GM12878 (cell line): Measurements from ENCODE around the gene CD180. TPM values are rescaled to one million over a fixed set of nuclear protein-coding genes. Genes with fewer than 3 reads are reported as not detected.

Source experiments
- ATAC-seq: fragments of 200-7000 bp; cut with Tn5 transposase; 3 replicates; pipeline ENCODE4 v1.9.1; 2020; ENCODE audit warnings: mild to moderate bottlenecking, moderate library complexity
- BruUV-seq: library from RNA; stranded (reverse); fragments of 400-500 nt; replicated peaks from 2 replicates; lab custom pipeline; 2021; lab: Mats Ljungman, UMichigan
- CTCF ChIA-PET: fragments of 300-600 bp; sonication (Branson Sonifier 250); formaldehyde crosslinking; extraction: SDS; loops from one replicate; lab custom pipeline; 2021; ENCODE audit warnings: inconsistent platforms; lab: Yijun Ruan, JAX
- POLR2A ChIA-PET: fragments of 350-600 bp; formaldehyde crosslinking; extraction: SDS; loops from one replicate; lab custom pipeline; 2021; ENCODE audit warnings: inconsistent platforms; lab: Charles Lee
- RAD21 ChIA-PET: fragments of 300-600 bp; sonication (Branson Sonifier 250); formaldehyde crosslinking; loops from one replicate; lab custom pipeline; 2023; ENCODE audit warnings: antibody characterized with exemption; ENCODE audit not compliant: unreplicated experiment; lab: Charles Lee
- SMC1A ChIA-PET: fragments of 300-600 bp; sonication (Branson Sonifier 250); formaldehyde crosslinking; loops from one replicate; lab custom pipeline; 2023; ENCODE audit not compliant: unreplicated experiment, uncharacterized antibody; lab: Charles Lee
- DNase-seq: peaks from one replicate; pipeline ENCODE4 v3.0.0-alpha.2; 2011; ENCODE audit warnings: low read depth, low spot score
- FAIRE-seq: peaks from 3 replicates; lab custom pipeline; 2011; peaks lifted over from hg19 to GRCh38; lab: Jason Lieb, UNC
- H2AFZ ChIP-seq: 2 replicates; pipeline ENCODE4 v1.6.0; 2011; ENCODE audit warnings: low read depth, low read length, control low read depth; ENCODE audit not compliant: control insufficient read depth
- H3K27ac ChIP-seq: 2 replicates; pipeline ENCODE4 v1.5.1; 2011; ENCODE audit warnings: control low read depth; ENCODE audit not compliant: control insufficient read depth, insufficient read depth
- H3K27me3 ChIP-seq, 2 experiments: replicated peaks in 1 of 2; 2 replicates each; pipeline versions ENCODE4 v1.6.0 to v1.6.1; 2011; ENCODE audit warnings: low read length in 1 of 2; ENCODE audit not compliant: control insufficient read depth in 2 of 2, insufficient read depth in 2 of 2
- H3K36me3 ChIP-seq, 2 experiments: 2 replicates each; pipeline ENCODE4 v1.5.1; 2011; ENCODE audit warnings: low read length in 1 of 2; ENCODE audit not compliant: control insufficient read depth in 2 of 2, insufficient read depth in 2 of 2
- H3K4me1 ChIP-seq: 2 replicates; pipeline ENCODE4 v1.6.1; 2011; ENCODE audit warnings: mild to moderate bottlenecking, low read length, moderate library complexity, mixed read lengths; ENCODE audit not compliant: control insufficient read depth, insufficient read depth
- H3K4me2 ChIP-seq: 2 replicates; pipeline ENCODE4 v1.6.0; 2011; ENCODE audit warnings: control low read depth; ENCODE audit not compliant: control insufficient read depth, insufficient read depth
- H3K4me3 ChIP-seq: fragments of 200-600 bp; sonication (generic); 2 replicates; pipeline ENCODE4 v1.5.1; 2016
- H3K79me2 ChIP-seq: 2 replicates; pipeline ENCODE4 v1.6.0; 2011; ENCODE audit warnings: low read length; ENCODE audit not compliant: control insufficient read depth, insufficient read depth
- H3K9ac ChIP-seq: 2 replicates; pipeline ENCODE4 v1.8.0; 2011; ENCODE audit warnings: low read length, control low read depth, mixed read lengths; ENCODE audit not compliant: control insufficient read depth, insufficient read depth
- H3K9me3 ChIP-seq: replicated peaks from 3 replicates; pipeline ENCODE4 v1.5.1; 2011; ENCODE audit warnings: mild to moderate bottlenecking, low read length; ENCODE audit not compliant: control insufficient read depth, insufficient read depth
- H4K20me1 ChIP-seq: 2 replicates; pipeline ENCODE4 v1.6.0; 2011; ENCODE audit not compliant: control insufficient read depth, insufficient read depth
- BACH1 ChIP-seq: fragments of 450-650 bp; IDR thresholded peaks from 2 replicates; pipeline ENCODE4 v1.6.1; 2017; ENCODE audit warnings: mild to moderate bottlenecking, borderline replicate concordance
- BMI1 ChIP-seq: fragments of 450-650 bp; IDR thresholded peaks from 2 replicates; pipeline ENCODE4 v1.6.1; 2016; ENCODE audit warnings: mild to moderate bottlenecking, moderate library complexity, borderline replicate concordance
- IKZF2 ChIP-seq, 2 experiments: fragments of 450-650 bp; IDR thresholded peaks; 2 replicates each; pipeline ENCODE4 v1.6.1; 2017; ENCODE audit warnings: mild to moderate bottlenecking in 2 of 2, moderate library complexity in 2 of 2
- KDM1A ChIP-seq: fragments of 200-600 bp; sonication (generic); IDR thresholded peaks from 2 replicates; pipeline ENCODE4 v1.6.1; 2016; ENCODE audit warnings: borderline replicate concordance
- MXI1 ChIP-seq: fragments of 150-350 bp; IDR thresholded peaks from 2 replicates; pipeline ENCODE4 v1.6.1; 2011; ENCODE audit warnings: low read depth, mild to moderate bottlenecking, inconsistent platforms, low read length, improper control_type of control experiment
- NFIC ChIP-seq: IDR thresholded peaks from 2 replicates; pipeline ENCODE4 v1.6.1; 2012; ENCODE audit warnings: low read depth, mild to moderate bottlenecking, inconsistent platforms, low read length, moderate library complexity
- POLR2AphosphoS2 ChIP-seq: IDR thresholded peaks from 2 replicates; pipeline ENCODE4 v1.6.1; 2011; ENCODE audit warnings: low read depth, mild to moderate bottlenecking, low read length, improper control_type of control experiment, moderate library complexity
- RAD51 ChIP-seq: fragments of 450-650 bp; IDR thresholded peaks from 2 replicates; pipeline ENCODE4 v1.6.1; 2016; ENCODE audit warnings: moderate library complexity, mild to moderate bottlenecking, inconsistent platforms
- SIN3A ChIP-seq: IDR thresholded peaks from 2 replicates; pipeline ENCODE4 v1.6.1; 2012; ENCODE audit warnings: low read depth, low read length, improper control_type of control experiment
- SIX5 ChIP-seq: IDR thresholded peaks from 2 replicates; pipeline ENCODE4 v1.6.1; 2011; ENCODE audit warnings: mild to moderate bottlenecking, low read depth, low read length, moderate library complexity; ENCODE audit not compliant: severe bottlenecking
- SMAD1 ChIP-seq: fragments of 450-650 bp; IDR thresholded peaks from 2 replicates; pipeline ENCODE4 v1.6.1; 2018; ENCODE audit warnings: mild to moderate bottlenecking, low read depth; ENCODE audit not compliant: partially characterized antibody
- STAT1 ChIP-seq: fragments of 450-650 bp; conservative IDR thresholded peaks from 2 replicates; pipeline ENCODE4 v1.6.1; 2014; ENCODE audit warnings: antibody characterized with exemption, mild to moderate bottlenecking
- ZBED1 ChIP-seq: IDR thresholded peaks from 2 replicates; pipeline ENCODE4 v1.6.1; 2016; ENCODE audit warnings: borderline replicate concordance
- WGBS: methylation state at CpG from one replicate; pipeline ENCODE4 v1.1.6; 2016; ENCODE audit warnings: low lambda C conversion rate; ENCODE audit not compliant: insufficient replicate concordance, insufficient coverage; ENCODE audit errors: missing lambda C conversion rate; 5-methylcytosine and 5-hydroxymethylcytosine counted together
- in situ Hi-C: fragments of 300-500 bp; cut with MboI; formaldehyde crosslinking; loops from 9 replicates; pipeline ENCODE4 v1.14.3; 2018; ENCODE audit warnings: mixed read lengths
- intact Hi-C: fragments of 100-400 bp; cut with micrococcal nuclease; formaldehyde crosslinking; loops from one replicate; pipeline ENCODE4 v1.14.2; 2022; ENCODE audit not compliant: unreplicated experiment
- polyA plus RNA-seq, 11 experiments: library from polyadenylated mRNA; depleted of rRNA in 4 of 11; unstranded in 6 of 11; stranded (reverse) in 5 of 11; fragments of >200 nt; fragmentation: Nextera tagmentation in 4 of 11; fragmentation: Illumina TruSeq in 1 of 11; extraction: Ambion mirVana in 4 of 11; extraction: Trizol in 1 of 11; gene quantifications; 1 replicate in 1 of 11; 2 replicates in 10 of 11; pipeline versions ENCODE4 v1.2.1 to v1.2.3, GENCODE V29; 2011 to 2016; ENCODE audit warnings: inconsistent platforms in 2 of 11, missing spikeins in 2 of 11, low read depth in 1 of 11
- total RNA-seq, 4 experiments: library from RNA; depleted of rRNA in 3 of 4; stranded (reverse); fragments of >200 nt in 3 of 4; fragmentation: Illumina TruSeq in 1 of 4; extraction: Trizol in 1 of 4; gene quantifications; 2 replicates each; pipeline versions ENCODE4 v1.2.1 to v1.2.3, GENCODE V29; 2013 to 2021
- TF ChIP-seq, protein P1 (sequence below): IDR thresholded peaks from 2 replicates; pipeline ENCODE4 v1.6.1; 2011; ENCODE audit warnings: low read depth, low read length, improper control_type of control experiment, borderline replicate concordance
- TF ChIP-seq, protein P2 (sequence below): IDR thresholded peaks from 2 replicates; pipeline ENCODE4 v1.6.1; 2011; ENCODE audit warnings: borderline replicate concordance, low read depth, mild to moderate bottlenecking, moderate library complexity, low read length; ENCODE audit not compliant: insufficient read depth, poor library complexity, severe bottlenecking
- TF ChIP-seq, protein P3 (sequence below): IDR thresholded peaks from 2 replicates; pipeline ENCODE4 v1.6.1; 2011; ENCODE audit warnings: borderline replicate concordance, low read depth, mild to moderate bottlenecking, moderate library complexity, mixed read lengths, low read length; ENCODE audit not compliant: insufficient read depth; ENCODE audit errors: extremely low read length
- TF ChIP-seq, protein P4 (sequence below): fragments of 450-650 bp; formaldehyde crosslinking; IDR thresholded peaks from 2 replicates; pipeline ENCODE4 v1.4.0; 2020; ENCODE audit warnings: mild to moderate bottlenecking, moderate library complexity

The CD180 gene
- total and polyA plus RNA-seq, 10 of the 15 experiments (the other 5 are each of a cell fraction or from before 2014, with no cell fraction given) = 0.22 to 9.7 (median 2.9) TPM

DNA sequence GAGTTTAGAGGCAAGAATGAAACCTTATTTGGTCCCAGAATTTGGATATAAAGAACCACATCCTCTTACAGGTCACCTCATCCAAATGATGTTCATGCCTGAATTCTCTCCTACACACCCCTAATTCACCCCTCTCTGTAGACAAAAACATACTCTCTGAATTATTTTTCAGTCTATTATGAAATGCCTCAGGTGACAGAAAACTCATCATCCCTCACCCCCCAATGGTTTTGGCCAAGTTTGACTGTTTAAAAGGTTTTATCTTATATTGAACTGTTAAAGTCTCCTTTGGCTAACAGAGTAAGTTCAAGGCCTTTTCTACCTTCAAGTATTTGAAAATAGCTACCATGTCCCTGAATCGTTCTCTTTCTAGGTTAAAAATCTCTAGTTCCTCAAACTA, 2.3 kb upstream of the CD180 start (continued):
- TF ChIP-seq, protein P1, sequence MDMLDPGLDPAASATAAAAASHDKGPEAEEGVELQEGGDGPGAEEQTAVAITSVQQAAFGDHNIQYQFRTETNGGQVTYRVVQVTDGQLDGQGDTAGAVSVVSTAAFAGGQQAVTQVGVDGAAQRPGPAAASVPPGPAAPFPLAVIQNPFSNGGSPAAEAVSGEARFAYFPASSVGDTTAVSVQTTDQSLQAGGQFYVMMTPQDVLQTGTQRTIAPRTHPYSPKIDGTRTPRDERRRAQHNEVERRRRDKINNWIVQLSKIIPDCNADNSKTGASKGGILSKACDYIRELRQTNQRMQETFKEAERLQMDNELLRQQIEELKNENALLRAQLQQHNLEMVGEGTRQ = no peak
- TF ChIP-seq BACH1 (no peak), ZBED1 (no peak), IKZF2 (IDR thresholded peaks at IDR 0.05) (no peak), RAD51 (no peak), NFIC (no peak), STAT1 (no peak), POLR2AphosphoS2 (no peak), MXI1 (no peak), BMI1 (no peak), SIN3A (no peak)
- TF ChIP-seq, protein P2, sequence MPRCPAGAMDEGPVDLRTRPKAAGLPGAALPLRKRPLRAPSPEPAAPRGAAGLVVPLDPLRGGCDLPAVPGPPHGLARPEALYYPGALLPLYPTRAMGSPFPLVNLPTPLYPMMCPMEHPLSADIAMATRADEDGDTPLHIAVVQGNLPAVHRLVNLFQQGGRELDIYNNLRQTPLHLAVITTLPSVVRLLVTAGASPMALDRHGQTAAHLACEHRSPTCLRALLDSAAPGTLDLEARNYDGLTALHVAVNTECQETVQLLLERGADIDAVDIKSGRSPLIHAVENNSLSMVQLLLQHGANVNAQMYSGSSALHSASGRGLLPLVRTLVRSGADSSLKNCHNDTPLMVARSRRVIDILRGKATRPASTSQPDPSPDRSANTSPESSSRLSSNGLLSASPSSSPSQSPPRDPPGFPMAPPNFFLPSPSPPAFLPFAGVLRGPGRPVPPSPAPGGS = no peak

DNA sequence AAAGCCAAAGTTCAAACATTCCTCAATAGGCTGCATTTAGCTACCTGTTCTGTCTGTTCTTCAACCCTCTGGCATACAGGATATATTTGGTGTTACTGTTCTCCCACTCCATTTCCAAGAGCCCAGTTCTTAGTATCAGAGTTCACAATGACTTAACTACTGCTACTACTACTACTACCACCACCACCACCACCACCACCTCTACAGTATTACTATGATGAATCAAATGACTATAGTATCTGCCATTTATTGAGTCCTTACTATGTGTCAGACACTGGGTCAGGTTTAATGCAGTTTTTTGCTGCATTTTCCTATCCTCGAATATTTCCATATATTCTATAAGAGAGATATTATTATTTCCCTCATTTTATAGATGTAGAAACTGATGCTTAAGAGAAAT, 937 bp upstream of the CD180 start:
- no TSS peak for BruUV-seq
- POLR2A ChIA-PET = interaction anchor here (0.8 kb wide), 1 partner anchor 9 kb away, joined by 3 read pairs; no protein-coding TSS in a partner anchor
- RAD21 ChIA-PET = no interaction called here
- TF ChIP-seq KDM1A (no peak), SIX5 (no peak), SMAD1 (no peak)
- TF ChIP-seq, protein P3, sequence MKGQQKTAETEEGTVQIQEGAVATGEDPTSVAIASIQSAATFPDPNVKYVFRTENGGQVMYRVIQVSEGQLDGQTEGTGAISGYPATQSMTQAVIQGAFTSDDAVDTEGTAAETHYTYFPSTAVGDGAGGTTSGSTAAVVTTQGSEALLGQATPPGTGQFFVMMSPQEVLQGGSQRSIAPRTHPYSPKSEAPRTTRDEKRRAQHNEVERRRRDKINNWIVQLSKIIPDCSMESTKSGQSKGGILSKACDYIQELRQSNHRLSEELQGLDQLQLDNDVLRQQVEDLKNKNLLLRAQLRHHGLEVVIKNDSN = no peak
- TF ChIP-seq, protein P4, sequence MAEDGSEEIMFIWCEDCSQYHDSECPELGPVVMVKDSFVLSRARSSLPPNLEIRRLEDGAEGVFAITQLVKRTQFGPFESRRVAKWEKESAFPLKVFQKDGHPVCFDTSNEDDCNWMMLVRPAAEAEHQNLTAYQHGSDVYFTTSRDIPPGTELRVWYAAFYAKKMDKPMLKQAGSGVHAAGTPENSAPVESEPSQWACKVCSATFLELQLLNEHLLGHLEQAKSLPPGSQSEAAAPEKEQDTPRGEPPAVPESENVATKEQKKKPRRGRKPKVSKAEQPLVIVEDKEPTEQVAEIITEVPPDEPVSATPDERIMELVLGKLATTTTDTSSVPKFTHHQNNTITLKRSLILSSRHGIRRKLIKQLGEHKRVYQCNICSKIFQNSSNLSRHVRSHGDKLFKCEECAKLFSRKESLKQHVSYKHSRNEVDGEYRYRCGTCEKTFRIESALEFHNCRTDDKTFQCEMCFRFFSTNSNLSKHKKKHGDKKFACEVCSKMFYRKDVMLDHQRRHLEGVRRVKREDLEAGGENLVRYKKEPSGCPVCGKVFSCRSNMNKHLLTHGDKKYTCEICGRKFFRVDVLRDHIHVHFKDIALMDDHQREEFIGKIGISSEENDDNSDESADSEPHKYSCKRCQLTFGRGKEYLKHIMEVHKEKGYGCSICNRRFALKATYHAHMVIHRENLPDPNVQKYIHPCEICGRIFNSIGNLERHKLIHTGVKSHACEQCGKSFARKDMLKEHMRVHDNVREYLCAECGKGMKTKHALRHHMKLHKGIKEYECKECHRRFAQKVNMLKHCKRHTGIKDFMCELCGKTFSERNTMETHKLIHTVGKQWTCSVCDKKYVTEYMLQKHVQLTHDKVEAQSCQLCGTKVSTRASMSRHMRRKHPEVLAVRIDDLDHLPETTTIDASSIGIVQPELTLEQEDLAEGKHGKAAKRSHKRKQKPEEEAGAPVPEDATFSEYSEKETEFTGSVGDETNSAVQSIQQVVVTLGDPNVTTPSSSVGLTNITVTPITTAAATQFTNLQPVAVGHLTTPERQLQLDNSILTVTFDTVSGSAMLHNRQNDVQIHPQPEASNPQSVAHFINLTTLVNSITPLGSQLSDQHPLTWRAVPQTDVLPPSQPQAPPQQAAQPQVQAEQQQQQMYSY (CRISPR knock-in tag) = no peak

More for the DNA sequence above, 937 bp upstream of the CD180 start:
- Histone ChIP-seq H3K27me3 (no peaks in the 10 kb centered on the region; a peak in 1 of 4 replicates), H3K27ac (no peak overlapping the region), H4K20me1 (no peaks in the 10 kb centered on the region), H3K9me3 (no peaks in the 10 kb centered on the region; the same call in 1 of the 3 replicates), H3K4me1 (peaks cover 62% of the 10 kb centered on the region), H2AFZ (no peak overlapping the region), H3K9ac (no peak overlapping the region), H3K4me3 (no peak overlapping the region), H3K79me2 (no peaks in the 10 kb centered on the region), H3K36me3 (no peaks in the 10 kb centered on the region), H3K4me2 (no peak overlapping the region)
- no peak for FAIRE-seq
- no peak for ATAC-seq
- 48% methylated on average over 1 of the region's 1 CpG for WGBS
- CTCF ChIA-PET = interaction anchor here (0.9 kb wide), 1 partner anchor 31 kb away, joined by 3 read pairs; no protein-coding TSS in a partner anchor
- intact Hi-C loops (no loop called here), in situ Hi-C loops (no loop called here)
- DNase-seq = no peak
- SMC1A ChIA-PET = interaction anchor here (0.9 to 1.0 kb wide), 3 partner anchors 11 to 1078 kb away, joined by 3 to 4 read pairs (median 4); no protein-coding TSS in a partner anchor
